PC-9 (cell line): ENCODE results near the gene ZNF429.
"Not testable (repeated sequence)": the region's sequence is repeated elsewhere in the genome, so short reads cannot be mapped to it uniquely, and the experiment has no call there.

Source experiments
- CTCF ChIP-seq: fragments of 200-600 bp; sonication (generic); conservative IDR thresholded peaks from 2 replicates; pipeline ENCODE4 v1.6.1; 2017; ENCODE audit warnings: mixed run types, antibody characterized with exemption, mild to moderate bottlenecking, moderate library complexity
- EZH2 ChIP-seq: fragments of 200-600 bp; sonication (generic); IDR thresholded peaks from 2 replicates; pipeline ENCODE4 v1.8.0; 2017; ENCODE audit warnings: antibody characterized with exemption, low read depth

- not testable (repeated sequence) for TF ChIP-seq CTCF, EZH2
Measured at GRCh38 chr19:21536741-21537290, 31.4 kb downstream of the ZNF429 start.
